DMS153 treated with DMSO at 0.1 percent for 48 hours (cell line): Measurements from ENCODE around the gene SLAIN1.
A peak's percentile ranks its signal among the peaks of the same experiment; 100 is the strongest.

ENCODE experiments used
- DNase-seq: peaks from one replicate; lab custom pipeline; 2025; ENCODE audit not compliant: unreplicated experiment; lab: John Stamatoyannopoulos, UW

Gene SLAIN1

DNA sequence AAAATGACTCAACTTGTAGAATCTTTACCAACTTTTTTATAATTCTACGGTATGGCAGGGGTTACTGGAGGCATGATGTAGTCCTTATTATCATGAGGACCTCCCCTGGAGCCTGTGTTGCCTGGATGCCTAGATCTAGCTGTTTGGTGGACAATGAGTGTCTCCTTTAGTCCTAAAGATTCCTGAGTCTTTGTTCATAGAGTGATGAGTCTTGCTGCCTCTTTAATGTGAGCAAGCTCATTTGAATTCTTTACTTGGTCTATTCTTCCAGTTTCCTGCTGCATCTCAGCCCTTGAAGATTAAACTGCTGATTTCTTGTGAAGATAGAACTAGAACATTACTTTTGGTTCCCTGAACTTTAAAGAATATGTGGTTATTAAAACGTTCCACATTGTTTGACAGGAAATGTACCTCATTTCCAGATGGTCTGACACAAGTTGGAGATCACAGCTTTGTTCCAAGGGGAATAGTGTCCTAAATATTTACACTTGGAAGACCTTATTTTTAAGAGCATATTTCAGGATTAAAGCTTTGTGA is 51.9 kb downstream of the SLAIN1 start:
- DNase-seq = no peak

- no peak for DNase-seq
These were observed 54.3 kb downstream of the SLAIN1 start for GRCh38 chr13:77751513-77752456.

- no peak for DNase-seq
These were observed 55.1 kb downstream of the SLAIN1 start for GRCh38 chr13:77752512-77753069.

- no peak for DNase-seq
These were observed 63.4 kb downstream of the SLAIN1 start for GRCh38 chr13:77760893-77761292.

- DNase-seq = no peak
These were observed 69.9 kb downstream of the SLAIN1 start for GRCh38 chr13:77767413-77767812.

DNA sequence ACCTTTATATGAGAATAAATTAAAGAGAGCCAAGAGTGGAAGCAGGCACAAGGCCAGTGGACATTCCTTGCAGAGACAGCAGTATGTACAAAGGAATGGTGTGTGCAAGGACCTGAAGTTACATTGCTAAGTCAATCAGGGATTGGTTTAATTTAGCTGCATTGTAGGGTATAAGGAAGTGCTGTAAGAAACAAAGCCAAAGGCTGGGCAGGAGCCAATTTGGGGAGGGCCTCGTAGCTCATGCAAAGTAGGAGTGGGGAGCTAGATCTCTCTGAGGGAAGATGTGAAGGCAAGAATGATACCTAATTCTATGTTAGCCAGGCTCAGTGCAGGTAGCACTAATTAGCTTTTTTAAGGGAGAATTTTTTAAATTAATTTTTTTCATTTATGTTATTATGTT is 76.7 kb downstream of the SLAIN1 start:
- DNase-seq = no peak

GRCh38 chr13:77776704-77777103 is 79.2 kb downstream of the SLAIN1 start:
- DNase-seq = no peak

DNA sequence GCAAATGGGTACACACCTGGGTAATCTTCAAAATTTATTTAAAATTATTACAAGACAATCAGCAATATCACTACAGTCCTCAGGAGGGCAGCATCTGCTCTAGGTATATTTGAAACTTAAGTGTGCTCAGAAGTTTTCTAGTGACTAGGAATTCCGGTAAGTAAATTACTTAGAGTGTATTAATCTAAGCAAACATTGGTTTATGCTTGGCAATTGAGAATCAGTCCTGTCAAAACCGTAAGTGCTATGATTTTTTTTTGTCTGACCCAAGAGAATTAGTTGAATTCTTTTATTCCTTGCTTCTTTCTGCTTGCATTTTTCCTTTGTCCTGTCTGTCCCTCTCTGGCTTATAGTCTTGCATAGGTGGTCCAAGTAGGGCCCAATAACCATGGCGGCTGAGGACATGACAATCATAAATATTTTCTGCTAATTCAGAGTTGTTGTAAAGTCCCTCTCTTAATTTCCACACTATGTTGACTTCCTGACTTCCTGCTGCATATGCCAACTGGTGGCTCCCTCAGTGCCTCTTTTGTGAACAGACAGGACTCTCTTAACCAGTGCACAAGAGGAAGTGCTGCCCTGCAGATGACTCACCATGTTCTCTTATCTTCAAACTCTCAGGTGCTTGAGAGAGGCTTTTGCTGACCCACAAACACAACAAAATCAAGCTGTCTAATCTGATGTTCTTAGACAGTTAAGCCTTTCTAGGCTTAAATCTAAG is 82.2 kb downstream of the SLAIN1 start:
- DNase-seq = peak; percentile 53

DNA sequence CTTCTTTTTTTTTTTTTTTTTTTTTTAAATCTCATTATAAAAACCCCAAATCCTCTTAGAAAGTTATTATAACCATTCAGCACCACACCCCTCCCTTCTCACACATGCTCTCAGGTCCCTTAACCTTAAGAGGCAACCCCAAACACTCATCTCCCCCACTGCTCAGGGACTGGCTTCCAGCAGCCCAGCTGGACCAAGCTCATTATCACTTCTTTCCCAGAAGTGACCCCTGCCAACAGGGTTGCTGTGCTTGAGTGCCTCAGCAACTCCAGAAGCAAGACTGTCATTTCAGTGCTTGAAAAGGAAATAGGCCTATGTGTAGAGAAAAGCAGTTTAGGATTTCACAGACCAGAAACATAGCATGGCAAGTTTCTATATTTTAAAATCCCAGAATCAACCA is 84.3 kb downstream of the SLAIN1 start:
- no peak for DNase-seq

DNA sequence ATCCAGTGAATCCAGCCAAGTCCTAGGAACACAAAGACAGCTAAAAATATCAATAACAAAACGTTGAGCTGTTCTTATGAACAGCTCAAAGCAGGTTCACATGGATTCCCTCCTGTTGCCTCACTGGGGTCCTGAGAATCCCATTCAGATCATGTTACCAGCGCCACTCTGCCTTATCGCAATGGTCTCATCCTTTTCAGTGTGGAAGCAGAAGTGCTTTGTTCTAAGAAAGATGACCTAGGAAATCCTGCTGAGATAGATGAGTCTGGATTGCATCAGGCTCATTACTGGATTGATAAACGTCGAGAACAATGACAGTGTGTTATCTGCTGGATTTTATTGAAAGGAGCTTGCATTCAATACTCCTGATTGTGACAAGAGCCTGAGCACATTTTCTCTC is 87.0 kb downstream of the SLAIN1 start:
- DNase-seq = no peak

- DNase-seq = no peak
These were observed 89.3 kb downstream of the SLAIN1 start for GRCh38 chr13:77786695-77787287.

DNA sequence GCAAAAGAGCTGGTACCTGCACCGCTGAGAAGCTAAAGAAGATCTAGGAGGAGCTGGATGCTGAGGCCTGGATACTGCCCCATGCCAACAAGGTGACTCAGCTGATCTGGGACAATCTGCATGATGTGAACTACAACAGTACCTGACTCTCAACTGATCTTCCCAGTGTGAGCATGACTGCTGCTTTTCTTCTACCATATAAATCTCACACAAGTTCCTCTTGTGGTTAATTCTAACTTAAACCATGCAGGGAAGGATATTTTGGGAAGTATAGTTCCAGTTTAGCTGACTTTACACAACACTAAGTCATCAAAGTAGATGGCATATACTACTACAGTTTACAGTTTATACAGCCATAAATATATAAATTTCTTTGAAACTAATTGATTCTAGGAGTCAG is 91.9 kb downstream of the SLAIN1 start:
- no peak for DNase-seq

- DNase-seq = no peak
These were observed 102.7 kb downstream of the SLAIN1 start for GRCh38 chr13:77800219-77800618.

DNA sequence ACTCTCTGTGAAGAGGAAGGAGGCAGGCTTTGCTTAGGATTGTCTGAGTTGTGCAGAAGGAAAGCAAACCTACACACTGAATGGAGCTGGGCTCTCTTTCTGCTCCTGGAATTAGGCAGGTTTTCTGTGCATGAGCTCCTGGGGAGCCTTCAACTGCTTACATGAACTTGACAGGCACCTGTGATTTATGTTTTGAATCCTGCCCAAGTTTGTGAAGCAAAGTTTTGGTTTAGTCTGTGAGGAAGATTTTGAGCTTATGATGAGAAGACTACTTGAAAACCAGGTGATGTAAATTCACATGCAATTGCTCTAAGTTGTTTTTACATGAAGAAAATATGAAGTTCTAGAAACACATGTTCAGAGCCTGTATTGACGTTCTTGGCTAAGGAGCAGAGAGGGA is 109.0 kb downstream of the SLAIN1 start:
- no peak for DNase-seq

- DNase-seq = no peak
These were observed 110.1 kb downstream of the SLAIN1 start for GRCh38 chr13:77807431-77808135.

DNA sequence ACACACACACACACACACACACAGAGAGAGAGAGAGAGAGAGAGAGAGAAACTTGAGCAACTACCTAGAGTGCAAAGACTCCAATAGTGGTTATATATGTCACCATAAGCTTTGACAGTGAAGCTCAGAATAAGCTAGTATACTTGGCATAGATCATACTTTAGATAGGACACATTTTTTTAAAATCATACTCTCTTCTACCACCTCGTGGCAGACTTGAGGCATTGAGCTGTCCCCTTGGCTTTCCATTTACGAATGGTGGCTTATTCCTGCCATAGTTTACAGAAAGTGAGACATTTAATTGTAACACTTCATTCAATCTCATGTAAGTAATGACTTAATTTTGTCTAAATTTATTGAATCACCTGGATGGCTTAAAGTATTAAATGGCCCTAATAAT is 112.9 kb downstream of the SLAIN1 start:
- DNase-seq = no peak

DNA sequence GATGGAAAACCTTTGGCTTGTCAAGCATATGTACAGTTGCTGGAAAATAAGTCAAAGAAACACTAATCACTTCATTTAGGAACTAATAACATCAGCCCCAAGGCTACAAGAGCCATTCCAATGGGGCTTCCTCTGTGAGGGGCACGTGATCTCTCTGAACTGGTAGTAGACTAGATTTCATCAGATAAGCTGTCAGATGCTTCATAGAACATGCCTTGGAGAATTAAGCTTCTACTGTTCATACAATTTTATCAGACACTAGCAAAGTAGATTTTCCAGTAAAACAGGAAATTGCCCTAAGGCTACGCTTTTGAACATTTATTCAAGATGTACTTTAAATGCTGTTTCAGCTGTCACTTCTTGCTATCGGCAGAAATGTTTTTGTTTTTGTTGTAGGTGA is 113.4 kb downstream of the SLAIN1 start:
- no peak for DNase-seq

GRCh38 chr13:77811381-77811780 is 113.9 kb downstream of the SLAIN1 start:
- no peak for DNase-seq

- DNase-seq = no peak
These were observed 114.5 kb downstream of the SLAIN1 start for GRCh38 chr13:77811981-77812380.
